Measurements from ENCODE around the gene NPAS3. TPM values are rescaled to one million over a fixed set of nuclear protein-coding genes. Genes with fewer than 3 reads are reported as not detected.

NPAS3 gene
- total RNA-seq, 1 donor from 2014 or later, result 2.3 TPM

DNA sequence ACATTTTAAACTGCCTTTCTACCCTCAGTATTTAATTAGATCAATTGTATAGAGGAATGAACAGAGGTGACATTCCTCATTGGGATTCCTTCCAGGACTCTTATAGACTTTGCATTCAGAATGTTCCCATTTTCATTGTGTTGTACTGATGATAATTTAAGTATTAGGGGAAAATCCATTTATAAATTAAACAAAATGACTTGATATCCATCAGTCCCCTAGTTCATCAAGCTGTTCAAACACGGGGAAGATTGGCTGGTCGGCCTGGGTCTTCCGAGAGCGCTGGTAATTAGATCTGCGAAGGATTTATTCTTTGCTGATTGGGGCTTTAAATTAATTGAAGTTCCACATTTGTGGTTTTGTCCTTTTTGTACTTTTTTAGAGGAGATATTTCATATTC, 738.2 kb downstream of the NPAS3 start:
- DNase-seq (ENCODE audit: low spot score), result no peak

DNA sequence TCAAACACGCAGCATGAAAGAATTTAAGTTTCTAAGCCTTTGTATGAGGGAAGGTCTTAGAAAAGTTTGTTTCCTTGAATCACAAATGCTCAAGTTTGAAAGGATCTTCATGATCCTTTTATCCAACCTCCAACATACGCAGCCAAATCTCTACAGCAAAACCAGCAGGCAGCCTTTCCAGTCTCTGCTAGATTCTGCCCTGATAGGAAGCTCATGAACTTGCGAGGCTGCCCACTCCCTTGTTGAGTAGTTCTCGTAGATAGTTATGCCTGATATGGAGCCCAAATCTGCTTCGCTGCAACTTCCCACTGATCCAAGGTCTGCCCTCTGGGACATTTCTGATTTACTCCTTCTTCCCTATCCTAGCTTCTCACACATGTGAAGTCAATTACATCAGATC, 739.3 kb downstream of the NPAS3 start:
- no peak for DNase-seq (ENCODE audit: low spot score)

DNA sequence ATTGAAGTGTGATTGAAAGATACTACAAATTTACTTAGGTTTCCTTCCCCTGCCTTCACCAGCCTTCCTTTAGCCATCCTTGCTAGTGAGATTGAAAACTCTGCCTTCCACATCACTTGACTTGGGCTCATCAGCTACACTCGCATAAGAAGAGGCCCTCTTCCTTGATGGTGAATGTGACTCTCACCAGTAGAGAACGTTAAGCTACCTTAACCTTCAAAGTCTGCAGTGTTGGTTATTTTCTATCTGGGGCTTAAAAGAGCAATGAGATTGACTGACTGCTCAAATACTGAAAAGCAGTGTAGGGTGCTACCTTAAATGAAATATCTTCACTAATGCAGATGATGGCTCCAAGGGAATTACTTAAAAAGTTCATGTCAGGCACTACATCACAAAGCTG, 740.3 kb downstream of the NPAS3 start:
- DNase-seq (ENCODE audit: low spot score), result no peak

DNA sequence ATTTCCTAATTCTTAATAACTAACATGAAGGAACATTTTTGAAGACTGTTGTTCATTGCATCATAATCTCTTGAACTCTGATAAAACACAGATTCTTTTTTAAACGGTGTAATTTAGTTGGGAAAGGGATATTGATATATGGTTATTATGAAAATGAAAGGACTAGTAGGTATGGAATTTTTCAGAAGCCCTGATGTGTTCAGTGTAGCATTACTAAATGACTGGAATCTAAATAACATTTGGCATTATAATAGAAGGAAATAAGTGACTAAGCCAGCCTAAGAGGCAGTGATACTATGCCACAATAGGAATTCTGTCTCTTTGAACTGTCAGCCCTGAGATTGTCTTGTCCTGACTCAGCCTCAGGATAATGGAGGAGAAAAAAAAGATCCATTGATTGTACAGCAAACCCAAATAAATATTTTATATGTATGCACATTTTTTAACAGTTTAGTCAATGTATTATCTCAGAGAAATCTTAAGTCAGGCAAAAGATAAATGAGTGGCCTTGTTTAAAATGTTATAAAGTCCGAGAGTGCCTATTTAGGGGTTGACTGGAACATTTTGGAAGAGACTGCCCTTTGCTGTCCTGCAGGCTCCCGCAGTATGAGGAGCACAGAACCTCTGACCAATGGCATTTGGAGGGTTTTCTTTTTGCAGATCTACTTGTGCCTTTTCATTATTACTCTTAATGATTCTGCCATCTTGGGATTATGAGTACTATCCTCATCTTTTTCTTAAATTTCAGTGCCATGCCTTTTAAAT, 741.0 kb downstream of the NPAS3 start:
- DNase-seq (ENCODE audit: low spot score), result no peak

DNA sequence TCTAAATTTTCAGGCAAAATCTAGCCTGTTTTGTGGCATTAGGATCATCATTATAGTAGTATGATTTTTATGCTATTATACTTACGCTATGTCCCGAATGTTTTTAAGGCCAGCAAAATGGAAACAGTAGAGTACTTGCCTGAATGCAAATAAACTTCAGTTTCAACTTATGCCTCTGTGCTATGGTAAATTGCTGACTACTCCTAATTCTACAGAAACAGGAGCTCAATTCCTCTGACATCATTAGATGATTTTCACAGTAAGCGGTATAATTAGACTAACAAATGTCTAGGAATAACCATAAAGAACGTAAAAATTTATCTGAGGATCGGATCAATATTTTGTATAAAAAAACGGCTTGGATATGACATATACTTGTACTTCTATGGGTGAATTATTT, 742.2 kb downstream of the NPAS3 start:
- DNase-seq (ENCODE audit: low spot score), result no peak

DNA sequence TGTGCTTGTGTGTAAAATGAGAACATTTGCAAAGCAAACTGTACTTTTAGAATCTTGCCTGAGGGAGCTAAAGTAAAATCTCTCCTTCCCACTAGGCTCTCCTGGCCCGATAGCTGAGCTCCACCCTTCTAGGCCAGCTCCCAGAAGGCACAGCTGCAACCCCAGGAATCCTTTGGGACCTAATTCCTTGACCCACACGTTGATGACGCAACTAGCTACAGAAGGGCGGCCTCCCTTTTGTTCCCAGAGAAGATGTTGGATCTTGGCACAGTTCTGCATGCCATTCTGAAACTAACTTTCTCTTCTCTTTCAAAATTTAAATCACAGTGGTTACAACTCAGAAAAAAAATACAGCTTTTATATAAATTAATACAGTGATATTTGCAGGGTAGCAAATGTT, 744.1 kb downstream of the NPAS3 start:
- DNase-seq (ENCODE audit: low spot score), result no peak

DNA sequence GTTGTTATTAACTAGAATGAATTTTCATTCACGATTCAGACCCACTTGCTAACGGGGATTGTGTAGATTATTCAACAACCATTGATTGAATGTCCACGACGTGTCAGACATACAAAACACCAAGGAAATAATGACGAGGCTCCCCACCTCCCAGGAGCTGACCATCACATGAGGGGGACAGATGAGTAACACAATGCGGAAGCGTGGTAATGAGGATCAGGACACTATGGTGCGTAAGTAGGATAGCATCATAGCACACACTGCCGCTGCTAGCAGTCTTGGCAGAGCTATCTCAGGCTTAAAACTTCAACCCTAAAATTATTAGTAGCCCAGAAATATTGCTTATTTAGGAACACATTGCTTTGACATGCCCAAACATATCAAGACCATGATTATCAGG, 746.3 kb downstream of the NPAS3 start:
- no peak for DNase-seq (ENCODE audit: low spot score)

DNA sequence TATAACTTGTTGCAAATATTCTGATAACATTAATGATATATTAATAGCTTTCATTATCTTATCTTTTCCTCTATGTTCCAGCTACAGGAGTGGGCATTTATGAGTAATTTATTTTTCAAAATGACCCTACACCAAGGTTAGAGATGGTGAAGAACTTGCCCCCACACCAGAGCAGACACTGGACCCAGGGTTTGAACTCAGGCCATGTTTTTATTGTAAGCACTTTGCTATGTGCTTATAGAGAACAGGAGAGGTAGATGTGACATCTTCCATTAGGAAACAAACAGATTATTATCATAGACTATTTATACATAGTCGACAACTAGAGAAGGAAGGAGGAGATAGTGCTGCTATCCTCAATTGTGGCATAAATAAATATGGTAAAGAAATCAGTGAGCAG, 747.0 kb downstream of the NPAS3 start:
- no peak for DNase-seq (ENCODE audit: low spot score)

DNA sequence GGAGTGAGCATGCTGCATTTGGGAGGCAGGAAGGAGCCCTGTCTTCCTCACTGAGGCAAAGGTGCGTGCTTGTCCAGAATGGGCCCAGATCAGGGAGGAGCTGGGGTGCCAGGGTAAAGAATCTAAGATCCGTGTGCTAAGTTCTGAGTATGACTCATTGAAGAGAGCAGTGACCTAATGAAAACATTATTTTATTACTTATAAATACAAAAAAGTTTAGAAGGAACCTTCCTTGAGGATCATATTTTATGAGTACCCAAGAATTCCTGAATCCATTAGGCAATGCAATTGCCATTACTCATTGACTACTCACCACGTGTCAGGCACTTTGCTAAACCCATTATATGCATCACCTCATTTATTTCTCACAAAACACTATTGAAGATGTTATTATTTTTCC, 747.5 kb downstream of the NPAS3 start:
- no peak for DNase-seq (ENCODE audit: low spot score)

DNA sequence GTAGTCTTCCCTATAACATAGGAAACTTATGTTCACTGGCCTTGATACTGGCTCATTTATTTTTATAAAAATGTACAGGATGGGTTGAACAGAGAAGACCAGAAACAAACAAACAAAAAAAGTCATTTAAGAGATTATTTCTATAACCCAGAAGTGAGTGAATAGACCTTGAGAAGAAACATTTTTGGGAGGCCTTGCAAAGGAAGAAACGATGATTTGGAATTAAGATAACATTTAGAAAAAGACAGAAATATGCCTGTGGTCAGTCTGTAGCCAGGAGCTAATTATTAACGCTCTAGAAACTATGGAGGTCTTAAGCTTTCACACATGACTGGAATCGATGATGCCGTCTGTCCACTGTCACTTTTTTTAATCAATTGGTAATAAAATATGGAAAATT, 748.2 kb downstream of the NPAS3 start:
- DNase-seq (ENCODE audit: low spot score), result no peak

DNA sequence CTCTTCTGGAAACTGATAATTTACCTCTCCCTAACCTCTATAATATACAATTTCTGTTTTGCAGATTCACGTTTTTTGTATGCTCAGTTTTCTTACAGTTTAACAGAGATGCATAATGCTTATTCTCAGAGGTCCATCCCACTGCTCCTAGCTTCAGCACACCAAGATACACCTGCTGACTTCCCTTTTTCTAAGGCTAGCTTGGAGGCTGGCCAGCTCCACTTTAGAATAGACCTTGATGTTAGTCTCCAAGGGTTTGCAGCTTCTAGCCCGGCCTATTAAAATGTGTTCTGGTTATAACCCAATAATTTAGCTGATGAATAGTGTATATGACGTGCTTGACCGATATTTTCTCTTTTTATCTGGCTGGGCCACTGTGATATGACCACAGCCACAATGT, 751.0 kb downstream of the NPAS3 start:
- DNase-seq (ENCODE audit: low spot score), result no peak

DNA sequence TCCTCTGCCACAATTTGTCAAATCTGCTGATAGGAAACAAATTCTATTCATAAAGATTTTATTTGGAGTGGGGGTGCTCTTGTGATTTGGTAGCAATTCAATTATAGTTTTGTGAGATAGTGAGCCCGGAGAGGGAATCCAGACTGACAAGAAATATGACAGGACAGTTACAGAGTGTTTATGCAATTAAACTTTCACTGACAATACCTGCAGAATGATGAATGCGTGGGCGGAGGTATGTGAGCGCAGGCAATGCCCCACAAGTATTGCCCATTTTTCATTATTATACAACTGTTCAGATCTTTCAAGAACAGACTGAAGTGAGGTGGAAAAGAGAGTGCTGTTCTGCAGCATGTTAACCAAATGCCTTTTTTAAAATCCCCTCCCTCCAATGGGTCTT, 753.2 kb downstream of the NPAS3 start:
- DNase-seq (ENCODE audit: low spot score), result no peak

DNA sequence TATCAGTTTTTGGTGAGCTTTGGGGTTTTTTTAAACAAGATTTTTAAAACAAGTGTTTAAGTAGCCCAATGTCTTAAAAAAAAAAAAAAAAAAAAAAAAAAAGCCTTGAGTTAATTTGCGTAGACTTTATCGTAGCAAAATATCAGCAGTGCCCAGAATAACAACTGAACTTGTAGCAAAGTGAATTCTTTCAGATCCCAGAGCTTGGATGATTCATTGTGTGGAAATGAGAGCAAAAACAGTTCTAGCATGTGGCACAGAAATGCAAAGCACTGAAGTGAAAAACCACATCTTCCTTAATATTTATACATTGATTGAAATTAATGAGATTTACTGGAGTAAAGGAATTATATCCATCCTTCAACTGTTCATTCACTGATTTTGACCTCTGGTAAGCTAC, 754.1 kb downstream of the NPAS3 start:
- DNase-seq (ENCODE audit: low spot score), result no peak

DNA sequence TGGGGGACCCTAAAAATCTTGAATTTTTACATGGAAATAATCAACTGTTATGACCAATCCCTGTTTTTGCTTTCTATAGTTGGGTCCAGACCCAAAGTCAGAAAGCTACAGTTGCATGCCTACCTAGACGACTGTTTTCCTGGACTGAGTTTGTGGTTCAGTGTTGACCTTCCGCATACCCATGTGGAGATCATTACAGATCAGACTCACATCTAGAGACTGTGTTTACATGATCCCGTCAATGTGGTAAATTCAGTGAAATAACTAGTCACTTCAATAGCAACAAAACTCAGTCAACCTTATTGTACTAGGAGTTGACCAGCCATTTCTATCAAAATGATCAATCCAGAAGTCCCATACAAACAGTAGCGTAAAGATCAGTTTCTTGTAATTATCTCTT, 754.6 kb downstream of the NPAS3 start:
- no peak for DNase-seq (ENCODE audit: low spot score)

DNA sequence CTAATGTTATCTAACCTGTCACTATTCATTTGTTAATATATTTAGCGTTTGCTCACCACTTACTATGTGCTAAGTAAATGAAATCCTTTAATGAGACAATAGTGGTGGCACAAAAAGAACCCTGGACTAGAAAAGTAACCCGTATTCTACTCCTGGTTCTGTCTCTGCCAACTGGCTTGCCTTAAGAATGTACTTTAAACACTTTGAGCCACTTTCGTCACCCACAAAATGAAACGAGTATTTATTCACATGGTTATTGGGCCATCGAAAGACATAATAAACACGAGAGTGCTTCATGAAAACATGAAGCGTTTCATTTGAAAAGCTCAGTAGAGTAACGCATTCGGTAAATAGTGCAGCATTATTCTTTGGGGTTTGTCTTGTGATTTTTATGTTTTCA, 757.5 kb downstream of the NPAS3 start:
- no peak for DNase-seq (ENCODE audit: low spot score)

DNA sequence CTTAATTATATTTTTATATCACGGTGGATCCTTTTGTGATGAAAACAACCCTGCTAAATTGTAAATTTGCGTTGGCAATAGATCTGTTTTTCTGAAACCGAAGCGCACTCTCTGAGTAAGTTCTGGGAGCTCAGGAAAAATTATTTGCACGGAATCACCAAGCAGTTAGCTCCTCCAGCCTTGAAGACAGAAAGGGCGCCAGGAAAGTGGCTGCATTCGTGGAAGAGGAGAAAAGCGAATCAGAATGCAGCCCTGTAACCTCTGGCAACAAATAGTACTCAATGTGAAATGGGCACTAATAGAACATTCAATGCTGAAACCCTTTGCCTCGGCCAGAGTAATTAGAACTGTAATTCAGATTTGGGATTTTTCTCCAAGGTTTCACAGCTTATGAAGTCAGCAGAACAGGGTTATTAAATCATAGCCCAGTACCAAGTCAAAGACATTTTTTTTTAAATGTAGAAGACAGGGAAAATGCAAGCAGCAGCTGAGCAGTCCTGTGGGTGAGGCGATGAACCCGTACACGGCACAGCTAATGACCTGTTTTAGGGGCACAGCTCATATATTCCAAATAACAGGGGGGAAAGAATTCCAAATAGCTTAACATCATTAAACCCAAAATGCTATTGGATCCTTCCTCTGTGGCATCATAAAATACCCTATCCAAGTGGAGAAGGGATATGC, 760.8 kb downstream of the NPAS3 start:
- no peak for DNase-seq (ENCODE audit: low spot score)

DNA sequence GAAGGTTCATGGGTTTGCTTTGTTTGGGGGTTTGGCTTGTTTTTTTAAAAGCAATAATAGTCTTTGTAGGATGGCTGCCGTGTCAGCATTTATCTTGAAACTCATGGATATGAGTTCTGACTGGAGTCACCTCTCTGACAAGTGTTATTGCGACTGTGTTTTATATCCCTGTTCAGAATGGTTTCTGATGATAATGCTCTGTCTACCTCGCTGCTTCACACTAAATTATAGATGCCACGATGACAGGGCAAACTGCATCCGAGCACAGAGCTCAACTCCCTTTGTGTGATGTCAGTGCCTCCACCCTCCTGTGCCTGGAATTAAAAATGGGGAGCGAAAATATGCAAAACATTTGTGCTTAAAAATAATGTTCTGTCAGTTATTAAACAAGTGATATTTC, 761.4 kb downstream of the NPAS3 start:
- DNase-seq (ENCODE audit: low spot score), result no peak

DNA sequence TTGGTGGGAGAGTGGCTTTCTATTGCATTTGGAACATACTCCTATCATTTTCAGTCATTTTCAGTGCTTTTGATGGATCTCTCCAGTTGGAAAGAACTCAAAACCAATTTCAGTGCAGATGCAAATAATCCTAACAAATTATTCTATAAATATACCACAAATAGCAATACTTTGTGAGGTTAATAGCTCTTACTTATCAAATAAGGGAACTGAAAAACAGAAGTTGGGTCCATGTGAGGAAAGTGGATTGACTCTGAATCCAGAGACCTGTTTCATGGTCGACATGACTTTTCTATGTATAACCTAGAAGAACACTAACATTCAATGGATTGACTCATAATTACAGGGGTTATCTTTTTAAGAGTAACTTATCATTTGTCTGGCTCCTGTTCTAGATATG, 763.6 kb downstream of the NPAS3 start:
- no peak for DNase-seq (ENCODE audit: low spot score)

DNA sequence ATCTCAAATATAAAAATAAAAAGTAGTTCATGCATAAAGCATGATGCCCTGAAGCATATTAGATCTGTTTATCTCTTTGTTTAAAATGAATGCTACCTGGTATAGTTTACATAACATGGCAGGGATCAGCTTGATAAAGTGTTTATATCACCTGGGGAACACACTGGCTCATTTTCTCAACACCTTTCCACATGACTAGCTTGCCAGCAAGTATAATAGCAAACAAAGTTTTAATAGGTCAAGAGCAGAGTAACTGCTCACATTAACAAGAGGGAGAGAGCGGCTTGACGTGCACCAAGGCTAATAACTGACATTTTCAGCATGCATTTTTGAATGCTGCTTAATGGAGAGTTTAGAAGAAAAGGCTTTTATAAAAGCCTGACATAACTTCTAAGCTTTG, 765.8 kb downstream of the NPAS3 start:
- no peak for DNase-seq (ENCODE audit: low spot score)

DNA sequence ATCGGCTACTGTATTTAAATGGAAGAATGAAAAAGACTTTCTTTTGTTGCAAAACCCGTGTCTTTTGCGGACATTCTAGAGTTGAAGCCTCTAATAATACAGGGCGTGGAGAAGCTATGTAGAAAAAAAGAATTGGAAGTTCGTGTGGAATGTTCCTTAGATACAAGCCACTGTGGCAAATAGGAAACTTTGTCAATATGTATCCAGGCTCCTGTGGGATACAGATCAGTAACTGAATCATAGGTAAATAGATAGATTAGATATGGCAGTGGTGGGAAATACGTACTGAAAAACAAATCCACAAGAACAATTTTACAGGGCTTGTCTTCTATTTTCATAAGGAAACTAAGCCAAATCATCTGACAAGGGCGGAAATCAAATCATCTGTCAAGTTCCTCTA, 766.8 kb downstream of the NPAS3 start:
- DNase-seq (ENCODE audit: low spot score), result no peak

DNA sequence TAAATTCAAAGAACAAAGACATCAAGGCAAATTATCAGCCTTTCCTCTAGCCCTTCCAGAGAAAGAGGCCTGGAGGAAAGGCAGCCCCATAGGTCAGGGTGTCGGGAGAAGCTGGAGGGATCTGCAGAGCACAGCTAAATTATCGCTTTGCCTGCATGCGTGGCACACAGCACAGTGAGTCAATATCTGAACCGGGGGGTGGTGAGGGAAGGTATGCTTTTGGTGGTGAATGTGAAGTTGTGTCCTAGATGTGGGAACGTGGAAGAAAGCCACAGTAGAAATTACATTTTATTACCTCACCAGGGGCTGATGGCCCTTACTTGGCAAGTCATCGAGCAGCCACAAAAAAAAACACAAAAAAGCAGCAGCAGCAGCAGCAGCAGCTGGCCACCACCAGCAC, 769.0 kb downstream of the NPAS3 start:
- no peak for DNase-seq (ENCODE audit: low spot score)

DNA sequence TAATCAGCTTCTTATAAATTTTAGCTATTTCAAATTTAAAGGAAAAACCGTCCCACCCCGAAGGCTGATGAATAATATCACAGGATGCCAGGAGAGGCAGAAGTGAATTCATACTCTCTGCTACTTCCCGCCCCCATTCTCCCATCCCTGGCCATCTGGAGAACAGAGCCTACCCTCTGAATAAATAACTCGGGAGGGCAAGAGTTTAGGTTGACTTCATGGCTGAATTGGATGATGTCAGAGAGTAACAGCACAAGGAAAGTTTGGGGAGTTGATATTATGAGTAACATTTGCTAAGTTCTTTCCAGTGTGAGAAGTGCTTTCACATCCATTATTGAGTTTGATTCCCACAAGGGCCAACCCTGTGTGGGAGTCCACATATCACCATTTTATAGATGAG, 770.6 kb downstream of the NPAS3 start:
- DNase-seq (ENCODE audit: low spot score), result no peak

DNA sequence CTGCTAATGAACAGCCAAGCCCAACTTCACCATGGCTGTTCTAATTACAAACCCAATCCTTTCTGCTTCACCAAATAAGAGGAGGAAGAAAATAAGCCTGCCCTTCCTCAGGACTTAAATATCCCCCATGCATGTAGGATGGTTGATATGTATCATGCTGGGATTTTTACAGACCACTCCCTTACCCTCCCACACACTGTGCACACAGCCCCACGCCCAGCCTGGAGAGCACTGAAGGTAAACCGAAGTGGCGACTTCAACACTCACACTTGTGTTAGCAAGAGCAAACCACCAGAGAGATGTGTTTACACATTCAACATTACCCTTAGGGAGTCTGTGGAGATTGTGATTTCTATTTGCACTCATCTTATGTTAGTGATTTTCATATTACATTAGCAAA, 771.0 kb downstream of the NPAS3 start:
- no peak for DNase-seq (ENCODE audit: low spot score)

DNA sequence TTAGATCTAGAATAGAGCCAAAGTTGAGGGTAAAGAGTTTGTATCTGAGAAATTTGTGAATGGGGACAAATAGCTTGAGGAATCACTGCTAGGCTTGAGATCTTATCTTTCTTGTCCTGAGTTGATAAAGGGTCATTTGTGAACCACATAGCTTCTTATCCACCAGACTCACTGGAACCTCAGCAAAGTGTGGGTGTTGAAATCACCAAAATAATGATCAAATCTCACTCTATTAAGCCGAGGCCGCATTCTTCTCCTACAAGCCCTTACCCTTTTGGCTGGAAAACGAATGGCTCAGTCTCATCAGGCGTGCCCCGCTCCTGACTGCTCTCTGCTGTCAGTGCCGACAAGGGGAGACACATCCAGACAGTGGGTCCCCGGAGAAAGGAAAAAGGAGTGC, 771.6 kb downstream of the NPAS3 start:
- DNase-seq (ENCODE audit: low spot score), result no peak

All from ureter (tissue), 1 donor.